SHP77 (cell line): ENCODE measurements around the gene CCDC194.

ENCODE experiments used
- DNase-seq, 2 experiments: peaks; one replicate each; lab custom pipeline; 2025; lab: John Stamatoyannopoulos, UW

CCDC194 gene, protein sequence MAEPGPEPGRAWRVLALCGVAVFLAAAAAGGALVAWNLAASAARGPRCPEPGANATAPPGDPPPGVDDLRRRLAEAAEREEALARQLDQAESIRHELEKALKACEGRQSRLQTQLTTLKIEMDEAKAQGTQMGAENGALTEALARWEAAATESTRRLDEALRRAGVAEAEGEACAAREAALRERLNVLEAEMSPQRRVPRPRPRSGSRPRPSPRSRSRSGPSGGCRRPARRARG

DNA sequence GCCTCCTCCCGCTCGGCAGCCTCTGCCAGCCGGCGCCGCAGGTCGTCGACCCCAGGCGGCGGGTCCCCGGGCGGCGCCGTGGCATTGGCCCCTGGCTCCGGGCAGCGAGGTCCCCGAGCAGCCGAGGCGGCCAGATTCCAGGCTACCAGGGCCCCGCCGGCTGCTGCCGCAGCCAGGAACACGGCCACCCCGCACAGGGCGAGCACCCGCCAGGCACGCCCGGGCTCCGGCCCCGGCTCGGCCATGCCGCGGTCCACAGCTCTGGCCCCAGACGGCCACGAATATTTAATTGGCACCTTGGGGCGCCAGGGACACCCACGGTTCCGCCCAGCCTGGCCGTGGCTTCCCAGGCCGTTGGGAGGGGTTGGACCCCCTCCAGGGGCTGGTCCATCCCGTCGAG is at the start of gene CCDC194:
CCDC194 (minus strand) TSS at position 283 of the 400 bp plus-strand sequence; CDS start at position 245, 38 bp downstream.
- DNase-seq = no peak

DNA sequence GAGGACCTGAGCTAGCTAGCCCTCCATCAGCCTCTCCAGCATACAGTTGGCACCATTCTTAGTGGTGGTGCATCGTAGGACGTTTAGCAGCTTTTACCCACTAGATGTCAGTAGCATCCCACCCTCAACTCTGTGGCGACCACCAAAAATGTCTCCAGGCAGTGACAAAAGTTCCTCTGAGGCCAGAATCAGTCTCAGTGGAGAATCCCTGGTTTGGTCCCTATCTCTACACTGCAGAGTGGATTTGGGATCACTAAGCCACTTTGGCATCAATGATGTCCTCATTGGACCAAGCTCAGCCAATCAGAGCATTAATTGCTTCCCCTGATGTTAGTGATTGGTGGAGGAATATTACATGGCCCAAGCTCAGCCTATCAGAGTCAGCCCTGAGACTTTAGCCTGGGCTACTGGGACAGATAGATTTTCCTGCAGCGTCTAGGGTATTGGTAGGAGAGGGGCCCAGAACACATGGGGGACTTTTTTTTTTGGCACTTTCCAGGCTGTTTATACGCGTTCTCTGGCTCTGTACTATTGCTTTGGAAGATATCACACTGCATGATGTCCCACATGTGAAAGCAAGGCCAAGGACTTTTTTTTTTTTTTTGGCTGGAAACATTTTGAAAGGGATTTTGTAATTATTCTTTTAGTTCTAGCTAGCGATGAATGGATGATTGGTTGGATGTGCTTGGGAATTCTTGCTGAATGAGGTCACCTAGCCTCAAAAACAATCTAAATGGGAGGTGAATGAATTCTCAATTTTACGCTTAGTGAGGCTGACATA is 47.4 kb upstream of the CCDC194 start:
- no peak for DNase-seq

DNA sequence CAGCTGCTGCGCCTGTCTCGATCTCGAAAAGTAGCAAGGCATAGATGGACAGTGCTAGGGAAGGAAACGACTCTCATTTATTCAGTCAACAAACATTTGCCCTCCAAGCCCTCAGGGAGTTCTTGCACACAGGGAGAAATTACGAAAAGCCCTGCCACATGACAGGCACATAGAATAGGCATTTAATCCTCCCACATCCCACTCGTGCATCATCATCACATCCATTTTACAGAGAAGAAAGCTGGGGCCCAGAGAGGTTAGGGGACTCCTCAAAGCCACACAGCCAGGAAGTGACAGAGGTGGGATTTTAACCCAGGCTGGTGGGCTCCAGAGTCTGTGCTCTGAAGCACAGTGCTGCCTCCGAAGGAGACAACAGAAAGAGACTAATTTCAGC is 42.9 kb upstream of the CCDC194 start:
- no peak for DNase-seq

DNA sequence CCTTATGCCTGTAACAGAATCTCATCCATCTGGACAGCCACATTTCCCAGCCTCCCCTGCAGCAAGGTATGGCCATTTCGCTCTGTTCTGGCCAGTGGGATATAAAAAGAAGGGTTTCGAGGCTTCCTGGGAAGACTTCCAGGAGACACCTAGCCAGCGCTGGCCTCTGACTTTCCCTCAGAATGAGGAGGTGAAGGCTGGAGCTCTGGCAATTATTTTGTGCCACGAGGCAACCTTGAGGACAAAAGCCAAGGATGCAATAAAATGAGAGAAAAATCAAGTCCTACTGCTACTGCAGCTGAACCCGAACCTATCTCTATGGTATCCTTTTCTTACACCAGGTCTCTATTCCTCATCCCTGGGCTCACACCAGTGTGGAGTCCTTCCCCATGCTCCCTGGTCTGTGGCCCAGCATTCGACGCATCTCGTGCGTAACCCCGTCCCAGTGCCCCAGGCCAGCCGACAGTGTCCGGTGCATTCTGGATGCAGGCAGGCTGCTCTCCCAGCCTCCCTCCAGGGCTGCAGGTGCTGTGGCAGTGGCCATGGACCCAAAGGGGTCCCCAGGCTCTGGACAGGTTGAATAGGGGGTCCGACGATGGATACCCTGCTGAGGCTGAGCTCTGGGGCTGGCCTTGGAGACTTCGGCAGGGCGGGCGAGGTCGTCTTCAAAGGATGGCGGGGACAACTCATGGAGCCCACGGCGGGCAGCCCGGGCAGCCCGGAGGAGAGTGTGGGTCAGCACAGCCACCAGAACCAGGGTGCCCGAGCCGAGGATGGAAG is 42.3 kb upstream of the CCDC194 start:
- DNase-seq = no peak

DNA sequence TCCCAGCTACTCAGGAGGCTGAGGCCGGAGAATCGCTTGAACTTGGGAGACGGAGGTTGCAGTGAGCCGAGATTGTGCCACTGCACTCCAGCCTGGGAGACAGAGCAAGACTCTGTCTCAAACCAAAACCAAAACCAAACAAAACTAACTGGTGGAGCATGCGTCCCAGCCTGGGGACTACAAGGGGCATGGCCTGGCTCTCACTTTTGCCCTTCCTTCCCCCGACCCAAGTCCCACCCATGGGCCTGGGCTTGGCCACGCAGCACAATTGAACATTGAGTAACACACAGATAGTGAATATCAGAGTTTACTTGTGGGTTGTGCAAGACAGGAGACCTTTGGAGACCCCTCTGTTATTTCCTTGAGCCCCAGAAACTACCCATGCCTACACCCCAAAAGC is 41.2 kb upstream of the CCDC194 start:
- DNase-seq = no peak

DNA sequence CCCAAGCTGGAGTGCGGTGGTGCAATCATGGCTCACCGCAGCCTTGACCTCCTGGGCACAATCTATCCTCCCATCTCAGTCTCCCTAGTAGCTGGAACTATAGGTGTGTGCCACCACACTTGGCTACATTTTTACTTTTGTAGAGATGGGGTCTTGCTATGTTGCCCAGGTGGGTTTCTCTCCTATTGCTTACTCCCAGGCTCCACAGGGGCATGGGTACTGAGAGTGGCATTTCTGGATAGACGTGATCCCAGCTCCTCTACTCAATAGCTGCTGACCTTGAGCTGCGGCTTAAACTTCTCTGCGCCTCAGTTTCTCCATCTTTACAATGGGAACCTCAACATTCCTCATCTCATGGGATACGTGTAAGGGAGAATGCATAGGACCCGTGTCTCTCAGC is 37.4 kb upstream of the CCDC194 start:
- DNase-seq = no peak

DNA sequence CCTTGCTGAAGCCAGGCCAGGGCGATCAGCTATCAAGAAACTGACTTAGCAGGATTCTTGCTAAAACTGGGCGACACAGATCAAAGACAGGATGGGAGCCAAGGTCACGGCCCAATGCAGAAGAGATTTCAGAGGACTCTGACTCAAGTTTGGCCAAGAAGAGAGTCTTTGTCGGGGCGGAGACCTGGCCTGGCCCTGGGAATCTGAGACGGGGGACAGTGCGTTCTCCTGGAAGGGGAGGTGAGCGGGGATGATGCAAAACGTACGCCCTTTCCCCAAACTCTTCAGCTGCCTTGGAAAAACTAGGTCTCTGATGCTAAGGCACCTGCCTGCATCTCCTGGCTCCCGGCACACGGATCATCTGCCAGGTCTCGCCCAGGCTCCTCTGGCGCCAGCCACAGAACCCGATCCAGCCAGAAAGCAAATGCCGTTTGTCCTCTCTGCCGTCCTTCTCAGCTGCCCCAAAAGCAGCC is 35.7 kb upstream of the CCDC194 start:
- no peak for DNase-seq

DNA sequence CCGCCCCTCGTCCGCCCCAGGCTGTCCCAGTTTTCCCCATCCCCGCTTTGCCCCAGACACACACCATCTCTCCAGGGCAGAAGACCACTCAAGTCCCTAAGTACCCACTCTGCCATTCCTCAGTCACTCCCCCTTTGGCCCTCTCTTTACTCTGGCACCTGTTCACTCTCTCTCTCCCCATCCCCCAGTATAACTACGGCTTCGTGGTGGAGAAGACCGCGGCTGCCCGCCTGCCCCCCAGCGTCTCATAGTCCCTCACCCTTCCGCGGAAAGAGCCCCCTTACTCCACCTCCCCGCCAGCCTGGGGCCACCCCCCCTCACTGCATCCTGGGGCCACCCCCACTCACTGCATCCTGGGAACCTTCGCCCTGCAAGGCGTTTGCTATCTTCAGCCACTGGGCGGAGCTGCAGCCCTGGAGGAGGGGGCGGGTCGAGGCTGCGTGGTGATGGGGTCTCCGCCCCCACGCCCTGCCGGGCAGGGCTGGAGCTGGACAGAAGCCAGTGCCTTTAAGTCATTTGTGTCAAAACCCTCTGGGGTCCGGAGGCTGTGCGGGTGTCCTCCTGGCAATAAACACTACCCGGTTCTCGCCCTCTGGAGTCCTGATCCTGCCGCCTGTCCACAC is 30.9 kb upstream of the CCDC194 start:
- peak in 1 of 2 experiments; percentile 22 for DNase-seq

DNA sequence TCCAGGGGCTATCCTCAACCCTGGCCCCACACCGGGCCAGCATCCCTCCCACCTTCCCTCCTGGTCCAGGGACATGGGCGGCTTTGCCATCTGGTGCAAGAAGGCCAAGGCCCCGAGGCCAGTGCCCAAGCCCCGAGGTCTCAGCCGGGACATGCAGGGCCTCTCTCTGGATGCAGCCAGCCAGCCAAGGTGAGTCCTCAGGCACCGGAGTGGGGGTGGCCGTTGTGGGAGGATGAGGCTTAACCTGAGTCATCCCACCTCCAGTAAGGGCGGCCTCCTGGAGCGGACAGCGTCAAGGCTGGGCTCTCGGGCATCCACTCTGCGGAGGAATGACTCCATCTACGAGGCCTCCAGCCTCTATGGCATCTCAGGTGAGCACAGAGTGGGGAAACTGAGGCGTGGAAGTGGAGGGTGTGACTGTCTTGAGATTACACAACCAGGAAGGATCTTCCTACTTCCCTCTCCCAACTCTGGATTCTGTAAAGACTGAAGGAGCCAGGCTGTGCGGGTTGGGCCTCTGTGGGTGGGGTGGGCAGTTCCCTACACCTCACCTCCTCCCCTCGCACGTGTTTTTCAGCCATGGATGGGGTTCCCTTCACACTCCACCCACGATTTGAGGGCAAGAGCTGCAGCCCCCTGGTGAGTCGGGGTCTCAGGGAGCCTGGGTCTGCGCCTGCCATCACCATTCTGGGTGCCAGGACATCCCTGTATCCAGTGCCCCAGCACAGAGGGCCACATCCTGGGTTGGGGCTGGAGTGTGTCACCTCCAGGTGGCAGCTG is 29.6 kb upstream of the CCDC194 start:
- DNase-seq = no peak

DNA sequence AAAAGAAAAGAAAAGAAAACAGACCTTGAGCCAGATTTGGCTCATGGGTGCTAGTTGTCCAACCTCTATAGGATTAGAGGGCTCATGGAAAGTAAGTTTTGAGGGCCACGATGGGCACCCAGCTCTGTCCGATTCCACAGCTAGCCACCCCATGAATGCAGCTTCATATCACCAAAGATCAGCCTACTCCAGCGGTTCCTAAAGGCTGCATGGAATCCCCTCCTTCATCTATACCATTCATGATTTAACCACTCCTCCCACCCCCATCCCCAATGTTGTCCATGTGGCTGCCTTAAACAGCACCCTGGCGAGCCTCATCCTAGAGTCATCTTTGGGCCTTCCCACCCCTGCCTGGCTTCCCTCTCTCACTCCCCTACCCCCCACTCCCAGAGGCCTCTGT is 27.9 kb upstream of the CCDC194 start:
- DNase-seq = no peak

DNA sequence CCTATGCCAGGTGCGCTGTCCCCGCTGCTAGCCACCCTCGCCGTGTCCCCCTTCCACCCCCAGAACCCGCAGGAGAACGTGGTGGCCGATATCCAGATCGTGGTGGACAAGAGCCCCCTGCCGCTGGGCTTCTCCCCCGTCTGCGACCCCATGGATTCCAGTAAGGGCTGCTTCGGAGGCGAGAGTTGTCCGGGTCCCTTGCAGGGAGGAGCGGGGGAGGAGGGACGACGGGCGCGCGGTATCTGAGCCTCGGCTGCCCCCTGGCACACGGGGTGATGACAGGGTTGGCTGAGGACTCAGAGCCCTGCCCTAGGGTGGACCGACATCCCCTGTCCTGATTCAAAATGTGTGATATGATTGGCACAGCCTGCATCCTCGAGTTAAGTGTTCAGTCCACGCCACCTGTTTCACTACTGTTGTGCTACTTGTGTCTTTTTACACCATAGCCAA is 26.5 kb upstream of the CCDC194 start:
- DNase-seq = peak; percentile 26 to 37

DNA sequence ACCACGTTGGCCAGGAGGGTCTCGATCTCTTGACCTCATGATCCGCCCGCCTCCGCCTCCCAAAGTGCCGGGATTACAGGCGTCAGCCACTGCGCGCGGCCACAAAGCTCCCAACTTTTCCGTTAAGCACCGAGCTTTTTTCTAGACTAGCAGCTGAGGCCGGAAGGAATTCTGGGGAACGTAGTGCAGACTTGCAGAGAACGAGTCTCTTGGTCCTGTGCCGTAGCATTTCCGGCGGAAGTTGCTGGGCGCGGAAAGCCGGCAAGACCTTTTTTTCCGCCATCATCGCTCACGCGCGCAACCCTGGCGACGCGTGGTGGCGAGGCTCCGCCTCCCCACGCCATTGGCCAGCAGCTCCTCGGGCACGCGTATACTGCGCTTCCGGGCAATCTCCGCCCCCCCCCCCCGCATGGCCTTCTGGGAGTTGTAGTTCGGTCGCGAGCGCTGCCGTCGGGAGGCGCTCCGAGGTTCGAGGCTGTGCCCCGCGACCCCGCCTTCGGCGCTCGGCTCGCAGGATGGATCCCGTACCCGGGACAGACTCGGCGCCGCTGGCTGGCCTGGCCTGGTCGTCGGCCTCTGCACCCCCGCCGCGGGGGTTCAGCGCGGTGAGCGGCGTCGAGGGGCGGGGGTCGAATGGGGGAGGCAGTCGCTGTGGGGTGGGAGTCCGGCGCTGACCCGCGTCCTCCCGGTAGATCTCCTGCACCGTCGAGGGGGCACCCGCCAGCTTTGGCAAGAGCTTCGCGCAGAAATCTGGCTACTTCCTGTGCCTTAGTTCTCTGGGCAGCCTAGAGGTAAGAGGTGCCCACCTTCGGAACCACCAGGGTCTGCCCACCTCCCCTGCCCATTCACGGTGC is 25.9 kb upstream of the CCDC194 start, which contains the start of gene MVB12A:
MVB12A (plus strand) TSS at position 427 of the 854 bp plus-strand sequence; CDS start at position 516, 89 bp downstream.
- peak; percentile 98 to 99 for DNase-seq

DNA sequence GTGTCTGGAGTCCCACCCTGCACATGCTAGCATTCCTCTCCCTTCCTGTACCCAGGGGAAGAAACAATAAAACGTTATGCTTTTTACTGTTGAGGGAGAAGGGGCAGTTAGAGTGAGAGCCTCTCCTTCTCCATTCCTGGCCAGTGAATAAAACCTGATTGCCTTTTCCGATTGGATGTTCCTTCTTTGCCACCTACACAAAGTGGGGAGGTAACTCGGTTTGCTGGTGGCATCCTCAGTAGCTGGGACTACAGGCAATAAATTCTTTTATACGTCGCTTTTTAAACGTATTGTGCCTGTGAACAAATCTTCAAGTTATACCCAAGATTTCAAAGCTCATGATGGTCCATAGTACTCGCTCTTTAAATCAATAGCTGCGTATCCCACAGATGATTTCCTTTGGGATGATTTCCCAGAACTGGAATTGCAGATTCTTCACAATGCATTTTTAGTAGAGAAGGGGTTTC is 25.2 kb upstream of the CCDC194 start:
- DNase-seq = no peak

DNA sequence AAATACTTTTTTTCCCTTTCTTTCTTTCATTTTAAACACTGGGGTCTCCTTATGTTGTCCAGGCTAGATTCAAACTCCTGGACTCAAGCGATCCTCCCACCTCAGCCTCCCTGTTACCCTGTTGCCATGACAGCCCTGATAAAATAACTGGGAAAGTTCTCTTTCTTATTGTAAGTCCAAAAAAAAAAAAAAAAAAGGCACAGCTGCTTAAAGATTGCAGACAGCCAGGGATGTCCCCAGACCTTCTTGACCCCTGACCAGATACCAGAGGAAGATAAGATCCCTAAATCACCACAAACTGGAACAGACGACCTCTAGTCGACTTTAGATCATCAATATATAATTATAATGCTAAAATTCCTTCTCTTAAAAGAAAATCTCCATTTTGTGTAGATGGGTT is 24.7 kb upstream of the CCDC194 start:
- DNase-seq = no peak

DNA sequence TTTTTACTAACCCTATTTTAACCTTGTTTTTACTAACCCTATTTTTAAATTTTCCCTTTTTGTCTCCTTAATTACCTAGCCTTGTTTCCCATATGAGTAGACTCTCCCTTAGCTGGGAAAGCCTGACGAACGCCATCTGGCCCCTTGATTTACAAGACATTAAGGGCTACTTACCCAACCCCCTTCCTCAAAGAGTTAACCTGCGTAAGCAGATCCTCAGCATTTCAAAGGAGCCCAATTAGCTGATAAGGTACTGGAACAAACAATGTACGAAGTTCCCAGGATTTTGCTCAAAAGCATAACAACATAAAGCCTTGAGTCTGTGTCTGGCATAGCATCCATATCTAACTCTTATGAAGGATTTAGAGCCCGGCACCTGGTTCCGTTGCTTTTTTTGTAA is 21.1 kb upstream of the CCDC194 start:
- DNase-seq = no peak

DNA sequence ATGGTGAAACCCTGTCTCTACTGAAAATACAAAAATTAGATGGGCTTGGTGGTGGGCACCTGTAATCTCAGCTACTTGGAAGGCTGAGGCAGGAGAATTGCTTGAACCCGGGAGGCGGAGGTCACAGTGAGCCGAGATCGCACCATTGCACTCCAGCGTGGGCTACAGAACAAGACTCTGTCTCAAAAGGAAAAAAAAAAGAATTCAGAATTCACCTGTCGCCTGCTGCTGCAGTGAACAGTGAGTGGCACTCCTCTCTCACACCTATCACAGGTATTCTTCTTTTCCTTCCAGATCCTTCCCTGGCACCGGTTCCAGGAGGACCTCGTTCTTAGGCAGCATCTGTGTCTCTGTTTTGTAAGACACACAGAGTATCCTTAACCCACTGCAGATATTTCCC is 20.1 kb upstream of the CCDC194 start:
- no peak for DNase-seq

DNA sequence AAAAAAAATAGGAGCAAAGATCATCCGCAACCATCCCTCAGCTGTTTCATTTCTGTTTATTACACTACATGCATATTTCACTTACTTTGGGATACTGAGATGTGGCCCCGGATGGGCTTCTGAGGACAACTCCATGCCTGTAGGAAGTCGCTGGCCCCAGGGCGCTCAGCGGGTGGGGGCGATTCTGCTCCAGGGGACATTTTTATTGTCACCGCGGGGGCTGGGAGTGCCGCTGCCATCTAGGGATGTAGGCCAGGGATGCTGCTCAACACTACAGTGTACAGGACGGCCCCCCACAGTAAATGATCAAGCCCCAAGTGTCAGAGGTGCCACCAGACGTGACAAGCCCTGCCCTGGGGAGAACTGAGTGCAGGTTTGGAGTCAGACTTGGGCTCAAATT is 17.8 kb upstream of the CCDC194 start:
- DNase-seq = no peak

DNA sequence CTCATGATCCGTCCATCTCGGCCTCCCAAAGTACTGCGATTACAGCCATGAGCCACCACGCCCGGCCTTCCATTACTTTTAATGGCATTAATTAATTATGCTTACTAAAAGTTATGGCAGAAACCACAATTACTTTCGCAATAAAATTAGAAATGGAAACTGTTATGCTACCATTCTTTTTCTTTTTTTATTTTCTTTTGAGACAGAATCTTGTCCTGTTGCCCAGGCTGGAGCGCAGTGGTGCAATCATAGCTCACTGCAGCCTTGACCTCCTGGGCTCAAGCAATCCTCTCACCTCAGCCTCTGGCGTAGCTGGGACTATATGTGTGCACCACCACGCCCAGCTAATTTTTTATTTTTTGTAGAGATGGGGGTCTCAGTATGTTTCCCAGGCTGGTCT is 16.0 kb upstream of the CCDC194 start:
- DNase-seq = no peak

DNA sequence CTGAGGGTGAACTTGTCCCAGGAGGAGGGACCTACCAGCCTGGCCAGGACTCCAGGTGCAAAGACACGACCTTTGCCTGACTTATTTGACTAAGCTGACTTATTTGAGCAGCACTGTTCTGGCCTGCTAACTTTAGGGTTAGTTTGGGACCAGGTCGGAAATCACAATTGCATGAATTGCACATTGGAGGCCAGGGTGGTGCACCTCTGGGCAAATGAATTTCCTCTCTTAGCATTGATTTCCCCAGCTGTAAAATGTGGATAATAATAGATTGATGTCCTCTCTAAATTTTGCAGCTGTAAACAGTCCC is 12.8 kb upstream of the CCDC194 start:
- no peak for DNase-seq
